Activated T-helper 1 cell treated with anti-CD3 and anti-CD28 coated beads, Interleukin-2, amount 50 U/mL, for 16 hours (primary cell): ENCODE results near the gene ABCC8.

ENCODE experiments used
- DNase-seq, 2 donors: peaks; one replicate each; pipeline ENCODE4 v3.0.0-alpha.2; 2020; ENCODE audit warnings: low read depth in 1 of 2, low spot score in 1 of 2

ABCC8 gene

GRCh38 chr11:17389211-17389956 lies 87.3 kb downstream of the ABCC8 start:
- peak; percentile 59 to 71 for DNase-seq

GRCh38 chr11:17388609-17389210 lies 87.9 kb downstream of the ABCC8 start, which contains the start of gene KCNJ11:
TSS of gene KCNJ11 (minus strand) at chr11:17388659. CDS start at chr11:17388091, 568 bp downstream.
- no peak for DNase-seq

- DNase-seq, result no peak
These were observed 88.8 kb downstream of the ABCC8 start for GRCh38 chr11:17387811-17388210.

GRCh38 chr11:17387254-17387653 lies 89.4 kb downstream of the ABCC8 start:
- no peak for DNase-seq

GRCh38 chr11:17386331-17387084 lies 90.1 kb downstream of the ABCC8 start:
- DNase-seq, result no peak

GRCh38 chr11:17385926-17386325 lies 90.7 kb downstream of the ABCC8 start:
- DNase-seq, result no peak

GRCh38 chr11:17385492-17385891 lies 91.2 kb downstream of the ABCC8 start:
- DNase-seq, result no peak

GRCh38 chr11:17384002-17384511 lies 92.6 kb downstream of the ABCC8 start:
- DNase-seq, result peak; percentile 53 to 54

GRCh38 chr11:17383461-17383860 lies 93.2 kb downstream of the ABCC8 start:
- no peak for DNase-seq

- DNase-seq, result no peak
These were observed 94.5 kb downstream of the ABCC8 start for GRCh38 chr11:17382046-17382728.

GRCh38 chr11:17381156-17381555 lies 95.5 kb downstream of the ABCC8 start:
- DNase-seq, result no peak

- DNase-seq, result no peak
These were observed 97.1 kb downstream of the ABCC8 start for GRCh38 chr11:17379383-17380180.

GRCh38 chr11:17378655-17379054 lies 98.0 kb downstream of the ABCC8 start:
- no peak for DNase-seq

GRCh38 chr11:17376493-17376892 lies 100.2 kb downstream of the ABCC8 start:
- no peak for DNase-seq

- no peak for DNase-seq
These were observed 101.1 kb downstream of the ABCC8 start for GRCh38 chr11:17375547-17375946.

- DNase-seq, result no peak
These were observed 105.0 kb downstream of the ABCC8 start for GRCh38 chr11:17371614-17372013.

GRCh38 chr11:17369684-17370243 lies 106.9 kb downstream of the ABCC8 start:
- DNase-seq, result no peak

- DNase-seq, result no peak
These were observed 107.6 kb downstream of the ABCC8 start for GRCh38 chr11:17369094-17369493.

- DNase-seq, result no peak
These were observed 108.1 kb downstream of the ABCC8 start for GRCh38 chr11:17368551-17368950.

- no peak for DNase-seq
These were observed 110.2 kb downstream of the ABCC8 start for GRCh38 chr11:17366495-17366894.
